Measurements from ENCODE around the gene GET3.
"Not testable (repeated sequence)": the region's sequence is repeated elsewhere in the genome, so short reads cannot be mapped to it uniquely, and the experiment has no call there.

The GET3 gene

GRCh38 chr19:12708641-12709040 is 28.7 kb upstream of the GET3 start:
- H4K20me1 ChIP-seq (ENCODE audit: insufficient read depth, low read length) = peaks cover 24% of the 10 kb centered on the region
- DNase-seq = no peak
- H3K27me3 ChIP-seq (ENCODE audit: insufficient read depth, low read length, poor library complexity) = no peaks in the 10 kb centered on the region
- no peak overlapping the region for H3K4me2 ChIP-seq (ENCODE audit: insufficient read depth, low read length)
- no peaks in the 10 kb centered on the region for H3K9me3 ChIP-seq (ENCODE audit: insufficient read depth, low read length, severe bottlenecking)
- no peaks in the 10 kb centered on the region for H3K4me1 ChIP-seq (ENCODE audit: insufficient read depth, low read length)
- TF ChIP-seq CTCF (IDR thresholded peaks at IDR 0.05; ENCODE audit: borderline replicate concordance, extremely low read depth, low read length, poor library complexity, severe bottlenecking) (no peak), EZH2 (IDR thresholded peaks at IDR 0.05; ENCODE audit: borderline replicate concordance, low read depth, low read length, severe bottlenecking) (no peak)
- no peak for ATAC-seq (ENCODE audit: insufficient read depth, low read depth)
- H3K9ac ChIP-seq (ENCODE audit: low read depth, low read length) = no peak overlapping the region
- H3K79me2 ChIP-seq (ENCODE audit: insufficient read depth, low read length) = peaks cover 6% of the 10 kb centered on the region; the same call in 1 of the 2 replicates
- peaks cover 89% of the 10 kb centered on the region for H3K36me3 ChIP-seq (ENCODE audit: insufficient read depth, low read length)
- no peak overlapping the region for H3K4me3 ChIP-seq (ENCODE audit: low read depth in 1 of 2, low read length in 2 of 2)
- no peak overlapping the region for H2AFZ ChIP-seq (ENCODE audit: low read depth, low read length)
- no peak overlapping the region for H3K27ac ChIP-seq (ENCODE audit: low read length)

- H3K79me2 ChIP-seq (ENCODE audit: insufficient read depth, low read length) = peaks cover 22% of the 10 kb centered on the region
- H3K9me3 ChIP-seq (ENCODE audit: insufficient read depth, low read length, severe bottlenecking) = no peaks in the 10 kb centered on the region
- no peaks in the 10 kb centered on the region for H3K27me3 ChIP-seq (ENCODE audit: insufficient read depth, low read length, poor library complexity)
- H3K9ac ChIP-seq (ENCODE audit: low read depth, low read length) = no peak overlapping the region
- H3K36me3 ChIP-seq (ENCODE audit: insufficient read depth, low read length) = peaks cover 88% of the 10 kb centered on the region
- H4K20me1 ChIP-seq (ENCODE audit: insufficient read depth, low read length) = peaks cover 38% of the 10 kb centered on the region
- no peak overlapping the region for H3K27ac ChIP-seq (ENCODE audit: low read length)
- no peak overlapping the region for H3K4me3 ChIP-seq (ENCODE audit: low read depth in 1 of 2, low read length in 2 of 2)
- TF ChIP-seq EZH2 (IDR thresholded peaks at IDR 0.05; ENCODE audit: borderline replicate concordance, low read depth, low read length, severe bottlenecking) (no peak), CTCF (IDR thresholded peaks at IDR 0.05; ENCODE audit: borderline replicate concordance, extremely low read depth, low read length, poor library complexity, severe bottlenecking) (no peak)
- H3K4me1 ChIP-seq (ENCODE audit: insufficient read depth, low read length) = no peaks in the 10 kb centered on the region
- H3K4me2 ChIP-seq (ENCODE audit: insufficient read depth, low read length) = no peak overlapping the region
- ATAC-seq (ENCODE audit: insufficient read depth, low read depth) (no peak), DNase-seq (no peak)
- H2AFZ ChIP-seq (ENCODE audit: low read depth, low read length) = no peak overlapping the region
Measured at GRCh38 chr19:12711187-12711586, 26.1 kb upstream of the GET3 start.

GRCh38 chr19:12712077-12712476 is 25.2 kb upstream of the GET3 start:
- Histone ChIP-seq H3K79me2 (ENCODE audit: insufficient read depth, low read length) (peaks cover 30% of the 10 kb centered on the region), H4K20me1 (ENCODE audit: insufficient read depth, low read length) (peaks cover 45% of the 10 kb centered on the region), H3K36me3 (ENCODE audit: insufficient read depth, low read length) (peaks cover 87% of the 10 kb centered on the region)
- peak; percentile 33 for DNase-seq
- not testable (repeated sequence) for H3K9me3 ChIP-seq (ENCODE audit: insufficient read depth, low read length, severe bottlenecking); H3K9ac ChIP-seq (ENCODE audit: low read depth, low read length); H3K4me1 ChIP-seq (ENCODE audit: insufficient read depth, low read length); H3K27me3 ChIP-seq (ENCODE audit: insufficient read depth, low read length, poor library complexity); H3K4me3 ChIP-seq (ENCODE audit: low read depth in 1 of 2, low read length in 2 of 2); H3K4me2 ChIP-seq (ENCODE audit: insufficient read depth, low read length); ATAC-seq (ENCODE audit: insufficient read depth, low read depth); H2AFZ ChIP-seq (ENCODE audit: low read depth, low read length); H3K27ac ChIP-seq (ENCODE audit: low read length)

- H4K20me1 ChIP-seq (ENCODE audit: insufficient read depth, low read length) = peaks cover 45% of the 10 kb centered on the region
- not testable (repeated sequence) for H2AFZ ChIP-seq (ENCODE audit: low read depth, low read length); H3K4me2 ChIP-seq (ENCODE audit: insufficient read depth, low read length); H3K27ac ChIP-seq (ENCODE audit: low read length); H3K9me3 ChIP-seq (ENCODE audit: insufficient read depth, low read length, severe bottlenecking); ATAC-seq (ENCODE audit: insufficient read depth, low read depth); H3K4me1 ChIP-seq (ENCODE audit: insufficient read depth, low read length); DNase-seq; H3K4me3 ChIP-seq (ENCODE audit: low read depth in 1 of 2, low read length in 2 of 2); H3K9ac ChIP-seq (ENCODE audit: low read depth, low read length); H3K27me3 ChIP-seq (ENCODE audit: insufficient read depth, low read length, poor library complexity)
- peaks cover 42% of the 10 kb centered on the region for H3K79me2 ChIP-seq (ENCODE audit: insufficient read depth, low read length)
- H3K36me3 ChIP-seq (ENCODE audit: insufficient read depth, low read length) = peaks cover 91% of the 10 kb centered on the region
Measured at GRCh38 chr19:12713304-12713703, 24.0 kb upstream of the GET3 start.

Data from DND-41 (cell line).